ENCODE measurements around the gene UAP1. TPM values are rescaled to one million over a fixed set of nuclear protein-coding genes. Genes with fewer than 3 reads are reported as not detected.

UAP1 gene
- total RNA-seq, result 10 to 100 TPM; 33.2 to 78.9 (median 56.9) TPM

DNA sequence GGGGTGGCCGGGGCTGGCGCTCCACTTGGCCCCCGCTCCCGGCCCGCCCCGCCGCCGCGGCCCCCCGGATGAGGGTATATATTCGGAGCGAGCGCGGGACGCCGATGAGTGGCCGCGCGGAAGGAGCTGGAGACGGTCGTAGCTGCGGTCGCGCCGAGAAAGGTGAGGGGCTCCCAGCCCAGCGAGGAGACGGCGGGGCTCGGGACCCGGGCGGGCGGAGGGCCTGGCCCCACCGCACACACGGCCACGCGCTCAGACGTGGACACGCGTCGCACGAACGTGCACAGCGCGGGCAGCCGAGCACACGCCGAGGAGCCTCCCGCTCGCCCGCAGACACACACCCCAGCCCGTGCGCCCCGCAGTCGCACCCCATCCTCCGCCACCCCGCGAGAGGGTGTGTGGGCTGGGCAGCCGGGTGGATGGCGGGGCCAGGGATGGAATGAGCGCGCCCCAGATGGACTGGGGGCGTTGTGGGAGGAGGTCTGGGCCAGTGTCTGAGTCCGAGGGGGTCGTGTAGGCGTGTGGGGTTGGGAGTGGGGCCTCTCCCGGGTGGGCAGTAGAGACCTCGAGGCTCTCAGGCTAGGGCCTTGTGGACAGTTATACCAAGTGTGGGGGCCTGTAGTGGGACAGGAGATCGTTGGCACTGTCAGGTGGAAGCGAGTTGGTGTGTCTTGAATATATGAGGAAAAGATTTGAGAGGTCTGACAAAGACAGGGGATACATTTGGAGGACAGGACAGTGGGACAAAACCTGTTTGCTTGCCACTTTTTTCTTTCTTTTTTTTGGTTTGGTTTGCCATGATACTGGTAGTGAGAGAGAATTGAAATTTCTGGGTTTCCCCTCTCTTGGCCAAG, at the start of gene UAP1:
TSS of gene UAP1 (plus strand) at position 107 of the 854 bp plus-strand sequence. CDS start 4,347 bp downstream, outside the sequence.
- H3K4me1 ChIP-seq (replicated peaks in 1 of 2), result peaks cover 7 to 29% of the 10 kb centered on the region in 2 donors
- in situ Hi-C loops (cut with MboI; ENCODE audit: low pct_unique_long_range_greater_than_20kb in 2 of 9, low sequenced_read_pairs in 9 of 9, unreplicated experiment in 9 of 9), result no loop called here
- peak in 5 of 8 experiments; percentile 32 to 70 (median 40) for ATAC-seq (replicated peaks in 6 of 8)
- WGBS, 10 experiments, result 0 to 3% (median 0%) methylated on average over 1 to 3 of the region's 69 CpGs; no CpG with 5 or more reads in 7 of the 10 experiments
- H3K4me3 ChIP-seq, result peak within 1 kb of the TSS; percentile 54 to 82 (median 62)
- H3K27ac ChIP-seq, result peak within 1 kb of the TSS; percentile 89 to 93

DNA sequence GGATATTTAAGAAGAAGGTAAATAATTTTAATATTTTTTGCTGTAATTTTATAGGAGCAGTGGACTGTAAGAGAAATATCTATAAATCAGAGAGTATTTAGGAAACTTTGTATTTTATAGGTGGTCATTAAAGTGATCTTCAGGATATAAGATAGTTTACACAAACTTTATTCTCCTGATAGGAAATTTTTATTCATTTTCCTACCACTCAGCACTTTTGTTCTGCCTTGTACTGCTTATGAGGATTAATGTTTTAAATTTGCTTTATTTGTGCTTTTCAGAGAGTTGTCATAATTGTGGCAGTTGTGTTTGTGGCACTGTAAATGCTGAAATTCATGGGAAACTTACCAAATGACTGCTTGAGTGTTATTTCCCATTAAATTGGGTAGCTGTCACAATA, 34.2 kb upstream of the UAP1 start:
- no peaks in the 10 kb centered on the region for H3K4me1 ChIP-seq (replicated peaks in 1 of 2)
- no peak overlapping the region for H3K27ac ChIP-seq
- H3K4me3 ChIP-seq, result no peak overlapping the region
- no peak for ATAC-seq (replicated peaks in 6 of 8)
- in situ Hi-C loops (cut with MboI; ENCODE audit: low pct_unique_long_range_greater_than_20kb in 2 of 9, low sequenced_read_pairs in 9 of 9, unreplicated experiment in 9 of 9), result no loop called here

- in situ Hi-C loops (cut with MboI; ENCODE audit: low pct_unique_long_range_greater_than_20kb in 2 of 9, low sequenced_read_pairs in 9 of 9, unreplicated experiment in 9 of 9), result no loop called here
- Histone ChIP-seq H3K4me1 (replicated peaks in 1 of 2) (no peaks in the 10 kb centered on the region), H3K4me3 (no peak overlapping the region), H3K27ac (no peak overlapping the region)
- WGBS, 10 experiments, result 37 to 100% (median 69%) methylated on average over 1 to 6 of the region's 7 CpGs
- peak in 2 of 8 experiments; percentile 51 to 93 for ATAC-seq (replicated peaks in 6 of 8)
Measured at GRCh38 chr1:162530307-162530987, 31.1 kb upstream of the UAP1 start.

GRCh38 chr1:162530988-162531319, 30.6 kb upstream of the UAP1 start:
- H3K4me3 ChIP-seq, result no peak overlapping the region
- no peak overlapping the region for H3K27ac ChIP-seq
- H3K4me1 ChIP-seq (replicated peaks in 1 of 2), result no peaks in the 10 kb centered on the region
- in situ Hi-C loops (cut with MboI; ENCODE audit: low pct_unique_long_range_greater_than_20kb in 2 of 9, low sequenced_read_pairs in 9 of 9, unreplicated experiment in 9 of 9), result no loop called here
- 70 to 100% (median 89%) methylated on average over 1 of the region's 1 CpG; no CpG with 5 or more reads in 6 of the 10 experiments for WGBS, 10 experiments
- ATAC-seq (replicated peaks in 6 of 8), result no peak

DNA sequence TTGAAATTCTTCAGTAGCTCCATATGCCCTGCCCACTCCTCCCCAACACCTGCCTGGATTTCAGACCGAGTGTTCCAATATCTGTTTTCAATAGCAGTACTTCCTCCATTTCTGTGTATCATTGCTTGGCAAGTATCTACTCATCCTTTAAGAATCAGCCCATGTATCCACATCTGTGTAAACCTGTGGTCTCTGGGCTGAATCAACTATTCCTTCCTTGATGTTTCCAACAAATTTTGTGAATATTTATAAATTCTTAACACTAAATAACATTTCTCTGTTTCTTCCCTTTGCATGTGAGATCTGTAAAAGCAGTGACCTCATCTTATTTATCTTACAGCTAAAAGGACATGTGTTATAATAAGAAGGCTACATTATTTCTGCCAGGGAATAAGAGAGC, 26.0 kb upstream of the UAP1 start:
- 56 to 88% (median 77%) methylated on average over 1 of the region's 1 CpG; no CpG with 5 or more reads in 4 of the 10 experiments for WGBS, 10 experiments
- Histone ChIP-seq H3K4me3 (no peak overlapping the region), H3K27ac (no peak overlapping the region), H3K4me1 (replicated peaks in 1 of 2) (no peaks in the 10 kb centered on the region)
- ATAC-seq (replicated peaks in 6 of 8), result no peak
- in situ Hi-C loops (cut with MboI; ENCODE audit: low pct_unique_long_range_greater_than_20kb in 2 of 9, low sequenced_read_pairs in 9 of 9, unreplicated experiment in 9 of 9), result no loop called here

- 0 to 100% (median 81%) methylated on average over 1 to 2 of the region's 2 CpGs; no CpG with 5 or more reads in 4 of the 10 experiments for WGBS, 10 experiments
- H3K27ac ChIP-seq, result no peak overlapping the region
- no peak overlapping the region for H3K4me3 ChIP-seq
- in situ Hi-C loops (cut with MboI; ENCODE audit: low pct_unique_long_range_greater_than_20kb in 2 of 9, low sequenced_read_pairs in 9 of 9, unreplicated experiment in 9 of 9), result no loop called here
- H3K4me1 ChIP-seq (replicated peaks in 1 of 2), result no peaks in the 10 kb centered on the region
- no peak for ATAC-seq (replicated peaks in 6 of 8)
Measured at GRCh38 chr1:162536511-162536910, 25.0 kb upstream of the UAP1 start.

GRCh38 chr1:162537216-162537615, 24.3 kb upstream of the UAP1 start:
- Histone ChIP-seq H3K4me3 (no peak overlapping the region), H3K27ac (no peak overlapping the region), H3K4me1 (replicated peaks in 1 of 2) (no peaks in the 10 kb centered on the region)
- no peak for ATAC-seq (replicated peaks in 6 of 8)
- WGBS, 10 experiments, result 0 to 95% (median 88%) methylated on average over 1 to 2 of the region's 2 CpGs; no CpG with 5 or more reads in 3 of the 10 experiments
- in situ Hi-C loops (cut with MboI; ENCODE audit: low pct_unique_long_range_greater_than_20kb in 2 of 9, low sequenced_read_pairs in 9 of 9, unreplicated experiment in 9 of 9), result no loop called here

- Histone ChIP-seq H3K27ac (no peak overlapping the region), H3K4me3 (no peak overlapping the region), H3K4me1 (replicated peaks in 1 of 2) (no peaks in the 10 kb centered on the region)
- in situ Hi-C loops (cut with MboI; ENCODE audit: low pct_unique_long_range_greater_than_20kb in 2 of 9, low sequenced_read_pairs in 9 of 9, unreplicated experiment in 9 of 9), result no loop called here
- peak in 4 of 8 experiments; percentile 9 to 39 (median 15) for ATAC-seq (replicated peaks in 6 of 8)
- WGBS, 10 experiments, result 0 to 92% (median 56%) methylated on average over 1 of the region's 1 CpG; no CpG with 5 or more reads in 4 of the 10 experiments
Measured at GRCh38 chr1:162538815-162539431, 22.6 kb upstream of the UAP1 start.

DNA sequence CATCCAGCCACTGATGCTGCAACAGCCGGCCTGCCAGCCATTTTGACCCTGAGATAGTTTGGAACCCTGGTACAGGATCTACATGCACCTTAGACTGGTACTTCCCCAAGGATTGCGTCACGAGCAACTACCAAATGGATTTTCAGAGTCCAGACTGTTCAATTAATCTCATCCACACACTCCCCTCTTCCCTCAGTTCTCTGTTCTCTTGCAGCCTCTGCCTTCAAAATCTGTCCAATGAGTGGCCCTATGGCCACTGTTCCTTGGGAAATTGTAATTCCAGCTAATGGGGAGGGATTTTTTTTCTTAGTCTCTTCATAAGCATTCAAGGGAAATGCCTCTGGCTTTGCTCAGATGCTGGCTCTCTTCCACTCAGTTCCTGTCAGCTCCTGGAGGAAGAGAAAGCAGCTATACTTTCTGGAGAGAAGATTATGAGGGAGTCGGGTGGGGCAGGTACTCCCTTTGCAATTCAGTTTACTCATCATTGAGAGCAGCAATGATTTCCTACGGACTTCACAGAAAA, 19.8 kb upstream of the UAP1 start:
- 14 to 96% (median 64%) methylated on average over 1 to 5 of the region's 5 CpGs for WGBS, 10 experiments
- Histone ChIP-seq H3K4me3 (no peak overlapping the region), H3K27ac (no peak overlapping the region), H3K4me1 (replicated peaks in 1 of 2) (no peaks in the 10 kb centered on the region)
- in situ Hi-C loops (cut with MboI; ENCODE audit: low pct_unique_long_range_greater_than_20kb in 2 of 9, low sequenced_read_pairs in 9 of 9, unreplicated experiment in 9 of 9), result no loop called here
- ATAC-seq (replicated peaks in 6 of 8), result peak in 3 of 8 experiments; percentile 92 to 95 (median 93)

- in situ Hi-C loops (cut with MboI; ENCODE audit: low pct_unique_long_range_greater_than_20kb in 2 of 9, low sequenced_read_pairs in 9 of 9, unreplicated experiment in 9 of 9), result no loop called here
- ATAC-seq (replicated peaks in 6 of 8), result no peak
- Histone ChIP-seq H3K4me1 (replicated peaks in 1 of 2) (no peaks in the 10 kb centered on the region), H3K27ac (no peak overlapping the region), H3K4me3 (no peak overlapping the region)
- WGBS, 10 experiments, result 79 to 100% (median 93%) methylated on average over 1 to 3 of the region's 3 CpGs; no CpG with 5 or more reads in 1 of the 10 experiments
Measured at GRCh38 chr1:162543228-162543627, 18.3 kb upstream of the UAP1 start.

DNA sequence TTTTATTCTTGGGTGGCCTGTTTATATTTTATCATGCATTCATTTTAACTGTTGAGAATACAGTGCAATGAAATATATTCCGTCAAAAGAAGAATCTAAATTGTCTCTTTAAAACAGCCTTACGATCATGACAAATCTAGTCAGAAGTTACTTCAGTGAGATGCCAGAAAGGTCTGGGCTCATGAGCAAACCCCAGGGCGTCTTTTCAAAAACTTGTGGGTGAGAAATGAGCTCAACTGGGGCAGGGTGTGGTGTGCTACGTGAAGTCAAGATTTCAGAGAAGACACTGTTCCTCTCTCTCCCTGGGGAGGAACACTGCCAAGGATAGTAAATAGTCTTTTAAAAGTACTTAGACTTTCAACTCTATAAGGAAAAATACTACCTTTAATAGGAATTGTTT, 13.4 kb upstream of the UAP1 start:
- in situ Hi-C loops (cut with MboI; ENCODE audit: low pct_unique_long_range_greater_than_20kb in 2 of 9, low sequenced_read_pairs in 9 of 9, unreplicated experiment in 9 of 9), result no loop called here
- ATAC-seq (replicated peaks in 6 of 8), result peak in 2 of 8 experiments; percentile 93 to 98

GRCh38 chr1:162549001-162549400, 12.5 kb upstream of the UAP1 start:
- 13 to 94% (median 64%) methylated on average over 2 of the region's 2 CpGs; no CpG with 5 or more reads in 3 of the 10 experiments for WGBS, 10 experiments
- no peak overlapping the region for H3K27ac ChIP-seq
- in situ Hi-C loops (cut with MboI; ENCODE audit: low pct_unique_long_range_greater_than_20kb in 2 of 9, low sequenced_read_pairs in 9 of 9, unreplicated experiment in 9 of 9), result no loop called here
- no peak overlapping the region for H3K4me3 ChIP-seq
- H3K4me1 ChIP-seq (replicated peaks in 1 of 2), result no peaks in the 10 kb centered on the region
- ATAC-seq (replicated peaks in 6 of 8), result no peak

More for the DNA sequence above, 13.4 kb upstream of the UAP1 start:
- Histone ChIP-seq H3K27ac (no peak overlapping the region), H3K4me3 (no peak overlapping the region), H3K4me1 (replicated peaks in 1 of 2) (no peaks in the 10 kb centered on the region)
- WGBS, 10 experiments, result 4 to 97% (median 85%) methylated on average over 2 to 4 of the region's 4 CpGs; no CpG with 5 or more reads in 1 of the 10 experiments

GRCh38 chr1:162550925-162551324, 10.6 kb upstream of the UAP1 start:
- Histone ChIP-seq H3K27ac (no peak overlapping the region), H3K4me3 (no peak overlapping the region), H3K4me1 (replicated peaks in 1 of 2) (no peaks in the 10 kb centered on the region)
- ATAC-seq (replicated peaks in 6 of 8), result no peak
- WGBS, 10 experiments, result 71 to 100% (median 83%) methylated on average over 1 of the region's 1 CpG; no CpG with 5 or more reads in 3 of the 10 experiments
- in situ Hi-C loops (cut with MboI; ENCODE audit: low pct_unique_long_range_greater_than_20kb in 2 of 9, low sequenced_read_pairs in 9 of 9, unreplicated experiment in 9 of 9), result no loop called here

Data from motor neuron (in vitro differentiated cells).